CMK (cell line): ENCODE data around the gene CMIP.

Experiments
- DNase-seq: peaks from one replicate; pipeline ENCODE4 v3.0.0-alpha.2; 2010; ENCODE audit warnings: low read depth

CMIP gene

DNA sequence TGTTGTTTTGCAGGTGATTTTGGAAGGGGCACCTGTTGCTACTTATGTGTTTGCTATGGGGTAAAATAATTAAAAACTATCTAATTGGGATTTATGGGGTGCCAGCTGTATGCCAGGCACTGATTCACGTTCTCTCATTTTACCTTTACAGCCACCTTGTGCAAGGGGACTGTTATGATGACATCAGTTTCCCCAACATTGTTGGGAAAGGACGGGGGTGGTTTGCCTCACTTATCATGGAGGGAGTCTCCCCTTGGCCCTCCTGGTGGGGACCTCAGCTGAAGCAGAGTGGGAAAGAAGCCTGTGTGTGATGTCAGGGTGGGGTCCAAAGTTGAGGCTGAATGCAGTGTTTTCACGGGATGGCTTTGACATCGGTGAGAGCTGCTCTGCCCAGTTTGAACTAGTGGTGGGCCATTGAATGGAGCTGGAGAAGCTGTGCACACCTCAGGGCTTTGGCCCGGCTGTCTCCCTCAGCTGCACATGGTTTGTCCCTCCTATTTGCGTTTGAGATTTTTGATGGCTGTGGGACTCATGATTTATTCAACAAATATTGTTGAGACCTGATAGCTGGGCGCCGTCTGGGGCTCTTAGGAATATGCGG is 36.1 kb downstream of the CMIP start:
- no peak for DNase-seq

DNA sequence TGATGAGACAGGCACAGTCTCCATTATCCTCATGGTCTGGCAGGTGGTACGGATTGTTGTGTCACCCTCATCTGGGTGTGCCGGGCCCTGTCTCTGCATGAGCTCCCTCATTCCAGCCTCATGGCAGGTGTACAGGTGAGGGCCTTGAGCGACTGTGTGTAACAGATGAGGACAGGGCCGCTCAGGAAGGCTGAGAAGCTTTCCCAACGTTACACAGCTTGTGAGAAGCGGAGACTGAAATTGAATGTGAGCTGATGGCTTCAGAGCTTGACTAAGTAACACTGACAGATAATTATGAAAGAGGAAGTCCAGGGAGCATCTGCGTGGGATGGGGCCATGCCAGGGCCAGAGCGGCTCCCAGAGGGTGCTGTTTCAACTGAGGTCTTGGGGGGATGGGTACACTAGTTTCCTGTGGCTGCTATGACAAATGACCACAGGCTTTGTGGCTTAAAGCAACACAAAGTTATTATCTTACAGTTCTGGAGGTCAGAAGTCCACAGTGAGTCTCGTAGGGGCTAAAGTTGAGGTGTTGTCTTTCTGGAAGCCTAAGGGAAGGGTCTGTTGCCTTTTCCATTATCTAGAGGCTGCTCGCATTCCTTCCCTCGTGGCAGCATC is 36.7 kb downstream of the CMIP start:
- DNase-seq = peak; percentile 72

DNA sequence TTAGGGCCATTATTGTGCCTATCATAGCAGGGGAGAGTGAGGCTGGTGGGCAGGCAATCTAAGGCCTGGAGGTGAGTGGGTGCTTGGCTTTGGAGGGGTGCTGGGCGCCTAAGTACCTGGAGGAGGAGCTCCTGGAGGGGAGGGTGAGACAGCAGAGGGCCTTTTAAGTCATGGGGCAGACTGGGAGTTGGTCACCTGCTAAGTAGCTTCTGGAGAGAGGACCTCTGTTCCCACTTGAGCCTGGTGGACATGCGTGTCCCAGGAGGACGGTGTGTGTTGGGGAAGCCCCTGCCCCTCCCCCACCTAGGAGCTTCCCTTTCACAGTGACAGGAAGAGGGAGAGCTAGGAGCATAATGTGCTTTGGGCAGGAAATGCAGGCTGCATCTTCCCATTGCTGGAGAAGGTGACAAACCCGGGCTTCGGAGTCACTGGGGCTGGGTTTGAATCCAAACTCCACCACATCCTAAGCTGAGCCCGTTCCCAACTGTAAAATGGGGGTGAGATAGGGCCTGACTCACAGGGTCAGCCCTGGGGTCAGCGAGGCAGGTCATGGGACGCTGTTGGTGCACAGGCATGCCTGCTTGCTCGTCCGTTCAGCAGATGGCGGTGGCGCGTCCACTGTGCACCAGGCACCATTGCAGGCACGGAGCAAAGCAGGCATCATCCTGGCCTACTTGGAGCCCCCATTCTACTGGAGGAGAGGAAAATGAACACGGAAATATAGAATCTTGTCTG is 37.9 kb downstream of the CMIP start:
- DNase-seq = peak; percentile 71

DNA sequence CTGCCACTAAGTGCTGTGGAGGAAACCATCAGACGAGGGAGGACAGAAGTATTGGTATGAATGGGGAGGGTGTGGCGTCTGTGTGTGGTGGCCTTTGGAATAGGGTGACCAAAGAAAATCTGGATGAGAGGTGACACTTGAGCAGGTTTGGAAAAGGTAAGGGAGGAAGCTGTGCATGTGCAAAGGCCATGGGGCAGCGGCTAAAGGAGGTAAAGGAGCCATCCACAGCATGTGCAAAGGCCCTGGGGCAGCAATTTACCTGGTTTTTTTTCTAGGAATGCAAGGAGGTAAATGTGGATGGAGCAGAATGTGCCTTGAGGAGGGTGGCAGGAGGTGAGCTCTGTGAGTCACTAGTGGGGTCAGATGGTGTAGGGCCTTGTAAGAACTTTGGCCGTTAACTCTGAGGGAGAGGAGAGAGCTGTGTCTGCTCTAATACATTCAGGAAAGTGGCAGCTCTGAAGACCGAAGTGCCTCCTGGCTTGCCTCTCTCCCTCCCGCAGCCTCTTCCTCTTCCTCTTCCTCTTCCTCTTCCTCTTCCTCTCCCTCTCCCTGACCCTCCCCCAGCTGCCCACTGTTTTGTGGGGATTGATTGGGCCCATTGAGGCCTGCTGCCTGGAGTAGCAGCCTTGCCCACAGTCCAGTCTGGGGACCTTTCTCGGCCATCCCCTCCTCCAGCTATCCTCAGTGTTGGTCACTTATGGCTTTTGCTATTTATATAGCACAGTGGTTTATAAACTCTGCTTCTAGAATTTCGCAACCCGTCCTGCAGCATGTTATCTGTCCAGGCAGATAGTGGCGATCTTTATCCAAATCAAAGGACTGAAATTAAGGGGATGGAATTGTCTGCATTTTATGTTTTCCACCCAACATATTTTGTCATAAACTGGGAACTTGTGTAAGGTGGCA is 38.7 kb downstream of the CMIP start:
- DNase-seq = no peak

DNA sequence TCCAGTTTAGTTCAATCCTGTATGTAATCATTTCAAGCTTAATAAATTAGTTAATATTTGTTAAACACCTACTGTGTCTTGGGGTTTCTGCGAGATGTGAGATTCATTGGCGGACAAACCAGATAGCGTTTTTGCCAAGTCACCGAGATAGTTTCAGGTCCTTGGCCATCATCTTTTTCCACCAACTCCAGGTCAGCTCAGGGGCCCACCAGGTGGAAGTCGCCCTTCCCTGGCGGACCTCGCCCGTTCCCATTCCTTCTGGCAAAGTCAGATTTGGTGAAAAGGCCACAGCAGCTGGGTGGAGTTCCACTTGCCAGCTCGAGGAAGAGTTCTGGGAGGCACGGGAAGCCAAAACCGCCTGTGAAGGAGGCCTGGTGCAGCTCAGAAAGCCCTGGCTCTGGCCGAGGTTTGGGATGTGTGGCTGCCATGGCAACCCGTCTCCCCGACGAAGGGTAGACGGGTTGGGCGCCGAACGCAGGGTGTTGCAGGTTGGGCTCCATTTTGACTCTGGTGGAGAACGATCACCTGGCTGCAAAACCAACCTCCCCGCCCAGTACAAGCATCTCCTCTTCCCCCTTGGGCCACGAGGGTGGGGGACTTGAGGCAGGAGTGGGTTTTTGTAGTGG is 39.5 kb downstream of the CMIP start:
- DNase-seq = no peak

DNA sequence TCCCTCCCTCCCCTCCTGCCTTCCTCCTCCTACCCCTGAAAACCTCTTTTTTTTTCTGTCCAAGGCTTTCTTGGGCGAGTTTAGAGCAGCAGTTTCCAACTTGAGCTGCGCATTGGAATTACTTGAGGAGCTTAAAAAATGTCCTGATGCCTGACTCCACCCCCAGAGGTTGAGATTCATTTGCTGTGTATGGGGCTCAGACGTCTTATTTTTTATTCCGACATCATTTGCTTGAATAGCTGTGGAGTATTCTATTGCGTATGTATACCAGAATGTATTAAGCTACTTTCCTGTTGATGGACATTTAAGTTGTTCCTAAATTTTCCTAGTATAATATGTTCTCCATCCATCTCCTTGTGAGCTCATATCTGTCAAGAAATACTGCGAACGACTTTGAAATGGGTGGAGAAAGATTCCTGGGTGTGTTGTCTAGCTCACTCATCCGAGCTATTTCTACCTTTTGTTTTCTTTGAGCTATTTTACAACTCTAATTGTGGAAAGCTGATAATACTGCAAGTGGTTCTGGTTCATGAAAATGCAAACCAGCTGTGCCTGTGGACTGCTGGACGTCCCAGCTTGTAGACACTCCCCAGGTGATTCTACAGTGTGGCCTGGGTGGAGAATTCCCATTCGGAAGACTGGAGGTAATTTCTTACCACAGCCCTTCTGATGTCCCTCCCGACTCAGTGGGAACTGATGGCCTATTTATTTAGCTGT is 40.5 kb downstream of the CMIP start:
- no peak for DNase-seq

DNA sequence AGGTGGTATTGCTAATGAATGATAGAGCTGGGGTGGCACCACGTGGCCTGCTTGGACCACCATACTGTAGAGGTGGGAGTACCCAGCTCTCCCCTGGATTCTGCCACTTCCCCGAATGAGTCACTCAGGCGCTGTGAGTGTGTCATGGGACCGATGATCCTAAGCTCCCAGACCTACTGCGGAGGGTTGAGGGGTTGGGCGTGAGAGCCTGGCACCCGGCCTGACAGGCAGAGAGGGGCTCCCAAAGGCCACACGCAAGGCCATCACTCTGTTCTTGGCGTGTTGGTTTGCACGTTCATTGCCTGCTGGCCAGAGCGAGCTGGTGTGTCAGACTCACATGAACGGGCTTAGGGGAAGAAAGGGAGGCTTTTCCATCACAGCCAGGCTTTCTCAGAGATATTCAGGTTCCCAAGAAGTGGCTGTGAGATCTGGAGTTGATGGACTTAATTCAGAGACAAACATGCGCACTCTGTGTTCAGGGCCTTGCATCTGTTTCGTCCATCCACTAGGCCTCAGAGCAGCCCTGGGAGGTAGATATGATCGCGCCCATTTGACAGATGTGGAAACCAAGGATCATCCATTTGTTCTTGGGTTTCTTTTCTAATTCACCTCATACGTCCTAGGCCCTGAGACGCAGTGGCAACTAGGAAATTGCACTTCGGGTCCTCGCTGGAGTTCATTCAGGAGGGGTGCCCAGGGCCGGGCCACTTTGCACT is 41.4 kb downstream of the CMIP start:
- DNase-seq = no peak

DNA sequence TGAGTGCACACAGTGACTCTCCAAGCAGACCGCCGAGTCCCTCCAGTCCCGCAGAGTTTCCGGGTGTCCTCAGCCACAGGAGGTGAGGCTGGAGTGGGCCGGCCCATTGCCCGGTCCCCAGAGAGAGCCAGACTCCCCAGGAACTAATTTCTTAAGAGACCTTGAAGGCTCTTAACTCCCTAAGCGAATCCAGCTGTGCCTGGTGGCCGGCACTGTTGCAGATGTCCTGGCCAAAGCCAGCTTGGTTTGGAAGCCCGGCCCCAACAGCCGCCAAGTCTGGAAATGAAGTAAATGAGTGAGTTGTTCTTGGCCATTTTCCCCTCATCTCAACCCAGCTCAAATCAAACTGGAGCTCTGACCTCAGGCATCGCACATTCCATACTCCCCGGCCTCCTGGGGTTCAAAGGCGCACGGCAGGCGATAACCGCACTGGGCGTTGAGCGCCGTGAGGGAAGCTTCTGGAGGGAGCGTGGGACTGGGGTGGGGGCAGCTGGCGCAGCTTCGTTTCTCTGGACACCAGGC is 42.0 kb downstream of the CMIP start:
- no peak for DNase-seq

DNA sequence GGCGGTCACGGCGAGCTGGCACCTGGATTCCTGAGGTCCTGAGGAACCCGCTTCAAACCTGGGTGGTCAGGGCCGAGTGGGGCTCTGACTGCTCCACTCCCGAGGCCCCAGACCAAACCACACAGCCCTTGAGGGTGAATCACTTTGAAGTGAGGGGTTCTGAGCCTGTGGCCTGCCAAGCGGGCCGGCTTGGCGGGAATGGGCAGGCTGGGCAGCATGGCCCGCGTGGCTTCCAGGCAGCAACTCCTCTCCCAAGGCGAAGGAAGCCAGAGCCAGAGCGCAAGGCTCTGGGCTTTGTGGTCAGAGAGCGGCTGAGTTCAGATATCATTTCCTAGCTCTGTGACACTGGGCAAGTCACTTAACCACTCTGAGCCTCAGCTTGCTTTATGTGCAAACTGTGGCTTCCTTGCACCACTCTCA is 42.7 kb downstream of the CMIP start:
- no peak for DNase-seq

DNA sequence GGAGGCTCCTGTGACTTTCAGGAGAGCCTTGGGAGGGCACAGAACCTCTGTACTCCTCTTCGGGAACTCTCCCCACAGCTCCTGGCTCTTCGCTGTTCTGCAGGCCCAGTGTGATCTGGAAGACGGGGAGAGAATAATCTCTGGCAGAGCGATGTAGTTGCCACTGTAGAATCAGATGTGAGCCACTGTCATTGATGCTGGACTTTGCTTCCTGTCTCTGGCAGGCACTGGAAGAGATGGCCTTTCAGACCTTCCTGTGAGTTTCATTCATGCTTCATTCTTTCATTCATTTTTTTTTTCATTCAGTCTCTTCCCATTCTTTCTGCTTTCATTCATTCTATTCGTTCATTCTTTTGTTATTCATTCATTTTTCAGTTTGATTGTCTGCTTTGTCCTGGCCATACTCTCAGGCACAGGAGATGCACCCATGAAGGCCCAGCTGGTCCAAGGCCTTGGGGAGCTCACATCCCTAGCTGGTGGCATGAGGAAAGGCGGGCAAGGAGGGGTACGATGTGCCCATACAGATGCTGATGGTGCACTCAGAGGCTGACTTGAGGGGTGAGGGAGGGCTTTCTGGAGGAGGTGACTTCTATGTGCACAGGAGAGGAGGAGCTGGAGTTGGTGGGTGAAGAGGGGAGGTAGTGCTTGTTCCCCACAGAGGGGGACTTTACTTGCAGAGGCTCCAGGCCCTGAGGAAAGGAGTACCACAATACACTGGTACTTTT is 44.2 kb downstream of the CMIP start:
- no peak for DNase-seq

DNA sequence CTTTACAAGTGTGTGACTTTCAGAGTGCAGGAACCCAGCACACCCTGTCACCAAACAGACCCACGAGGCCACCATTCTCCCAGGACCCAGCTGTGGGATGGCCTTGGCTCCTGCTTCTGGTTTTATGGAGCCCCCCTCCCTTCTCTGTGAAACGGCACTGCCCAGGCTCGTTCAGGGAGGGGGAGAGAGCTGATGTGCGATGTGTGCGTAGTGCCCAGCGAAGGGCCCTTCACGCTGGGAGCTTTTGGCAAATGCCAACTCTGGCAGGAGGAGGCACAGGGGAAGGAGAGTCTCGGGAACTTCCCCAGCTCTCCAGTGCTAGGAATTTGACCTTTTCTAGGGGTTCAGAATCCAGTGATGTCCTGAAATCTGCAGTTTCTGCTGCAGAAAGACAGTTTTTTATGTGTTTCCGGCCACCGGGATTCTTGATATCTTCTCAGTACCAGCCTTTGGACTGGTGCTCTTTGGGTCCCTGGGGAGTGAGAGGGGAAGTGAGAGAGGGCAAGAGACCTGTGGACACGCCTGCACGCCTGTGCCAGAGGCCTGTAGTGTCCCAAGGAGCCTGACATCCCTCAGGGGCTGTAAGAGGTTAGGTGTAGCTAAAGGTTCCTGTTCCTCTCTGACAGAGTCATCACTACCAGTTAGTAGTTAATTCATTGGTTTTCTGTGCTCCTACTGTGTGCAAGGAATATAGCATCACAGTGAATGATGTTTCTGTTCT is 45.1 kb downstream of the CMIP start:
- DNase-seq = no peak

DNA sequence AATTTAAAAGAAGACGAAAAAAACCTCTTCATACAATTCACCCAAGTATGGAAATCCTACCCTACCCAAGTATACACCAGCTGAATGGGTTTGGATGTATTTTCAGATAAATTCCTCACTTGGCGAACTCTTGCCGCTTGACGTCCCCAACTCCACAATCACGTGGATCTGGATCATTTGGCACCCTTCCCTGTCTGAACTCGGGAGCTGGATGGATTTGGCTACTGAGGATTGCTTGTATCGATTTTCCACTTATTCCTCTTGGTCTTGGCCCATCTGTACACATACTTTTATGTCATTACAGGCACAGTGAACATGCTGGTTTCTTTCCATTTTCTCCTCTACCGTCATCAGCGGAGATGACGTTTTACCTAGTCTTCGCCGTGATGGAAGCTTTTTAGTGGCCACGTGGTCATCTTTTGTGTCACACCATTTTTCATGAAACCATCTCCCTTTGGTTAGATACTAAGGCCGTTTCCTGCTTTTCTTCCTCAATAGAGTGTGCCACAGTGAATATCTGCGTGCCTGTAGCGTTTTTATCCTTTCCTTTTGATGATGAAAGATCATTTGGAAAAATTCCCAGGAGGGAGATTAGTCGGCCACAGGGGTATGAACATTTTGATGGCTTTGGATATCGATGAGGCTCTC is 47.1 kb downstream of the CMIP start:
- DNase-seq = no peak

DNA sequence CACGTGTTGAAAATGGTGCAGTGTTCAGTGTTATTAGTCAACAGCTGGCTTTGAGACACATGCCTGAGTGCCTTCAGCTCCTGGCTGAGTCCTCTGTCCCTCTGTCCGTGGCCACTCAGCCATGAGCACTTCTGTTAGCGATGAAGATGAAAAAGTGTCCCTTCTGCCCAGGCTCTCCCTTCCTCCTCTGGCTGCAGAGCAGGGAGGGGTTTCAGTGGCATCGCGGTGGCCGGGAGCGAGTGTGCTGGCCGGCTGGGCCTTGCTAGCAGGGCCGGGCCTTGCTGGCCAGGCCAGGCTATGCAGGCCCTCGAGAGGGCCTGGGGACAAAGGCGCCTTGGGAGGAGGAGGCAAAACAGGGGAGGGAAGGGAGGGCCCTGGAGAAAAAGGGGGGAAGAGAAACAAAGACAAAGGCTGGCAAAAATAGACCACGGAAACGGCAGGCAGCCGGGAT is 47.7 kb downstream of the CMIP start:
- DNase-seq = no peak

DNA sequence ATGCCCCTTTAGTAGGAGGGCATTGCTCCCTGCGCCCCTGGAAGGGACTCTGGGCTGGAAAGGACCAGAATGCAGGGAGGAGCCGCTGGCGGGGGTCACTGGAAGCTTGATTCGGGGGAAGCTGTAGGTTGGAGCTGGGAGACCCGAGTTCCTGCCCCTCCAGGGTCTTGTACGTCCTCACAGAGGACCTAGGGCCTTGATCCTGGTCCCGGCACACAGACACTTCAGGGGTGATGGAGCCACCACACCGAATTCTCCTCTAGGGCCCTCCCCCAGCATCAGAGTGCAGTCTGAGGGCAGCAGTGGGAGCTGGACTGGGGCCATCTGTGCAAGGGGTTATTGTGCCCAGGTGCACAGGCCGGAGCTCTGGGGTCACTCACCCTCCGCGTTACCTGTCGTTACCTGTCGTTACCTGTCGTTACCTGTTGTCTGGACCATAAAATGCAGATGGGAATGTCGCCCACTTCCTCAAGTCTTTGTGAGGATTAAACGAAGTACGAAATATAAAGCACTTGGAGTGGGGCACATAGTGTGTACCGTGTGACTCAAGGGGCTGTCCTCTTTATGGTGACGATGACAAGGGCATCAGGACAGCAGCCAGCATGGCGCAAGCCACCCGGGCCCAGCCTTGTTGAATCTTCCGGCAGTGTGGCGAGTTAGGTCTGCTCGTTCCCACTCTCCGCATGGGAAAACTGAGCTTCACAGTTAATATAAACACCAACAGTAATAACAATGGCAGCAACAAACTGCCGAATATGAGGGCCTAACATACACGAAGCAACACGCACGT is 48.6 kb downstream of the CMIP start:
- DNase-seq = no peak

DNA sequence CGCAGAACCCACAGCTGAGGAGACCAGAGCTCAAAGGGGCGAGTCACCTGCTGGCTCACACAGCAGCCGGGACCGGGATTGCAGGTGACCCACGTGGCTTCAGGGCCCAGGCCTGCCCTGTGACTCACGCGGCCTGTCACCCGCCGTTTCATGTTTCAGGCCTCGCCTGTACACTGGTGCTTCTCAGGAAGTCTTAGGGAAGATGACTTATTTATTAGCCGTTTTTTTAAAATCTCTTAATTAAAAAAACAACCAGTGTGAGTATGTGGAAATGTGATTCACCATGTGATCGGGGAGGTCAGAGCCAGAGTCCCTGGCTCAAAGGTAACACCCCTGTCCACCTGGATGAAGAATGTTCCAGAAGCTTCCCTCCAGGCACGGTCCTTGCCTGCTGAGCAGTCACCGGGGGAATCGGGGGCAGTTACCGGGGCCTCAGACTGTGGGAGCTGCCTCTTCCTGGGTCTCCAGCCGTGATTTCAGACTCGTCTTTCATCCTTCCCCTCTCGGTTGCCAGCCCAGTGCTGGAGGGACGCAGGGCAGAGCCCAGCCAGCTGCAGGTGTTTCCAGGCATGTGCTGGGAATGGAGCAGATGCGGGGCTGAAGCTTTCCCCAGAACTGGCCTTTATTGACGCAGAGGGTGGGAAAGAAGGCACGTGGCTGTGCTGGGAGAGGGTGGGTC is 49.3 kb downstream of the CMIP start:
- DNase-seq = no peak

DNA sequence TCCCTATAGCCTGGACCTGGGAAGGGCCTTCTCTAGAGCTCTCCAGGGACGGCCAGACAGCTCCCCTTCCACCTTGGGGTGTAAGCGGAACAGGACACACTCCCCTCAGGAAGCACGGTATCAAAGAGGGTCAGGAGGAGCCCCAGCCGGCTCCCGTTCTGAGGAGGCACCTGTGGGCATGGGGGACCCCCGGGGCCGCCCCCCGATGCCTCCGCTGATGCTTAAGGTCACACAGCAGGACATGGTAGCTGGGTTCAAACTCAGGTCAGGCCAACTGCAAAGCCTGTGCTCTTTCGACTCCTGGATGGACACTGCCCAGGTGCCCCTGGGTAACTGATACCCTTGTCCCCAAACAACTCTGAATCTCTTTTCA is 49.8 kb downstream of the CMIP start:
- DNase-seq = no peak

DNA sequence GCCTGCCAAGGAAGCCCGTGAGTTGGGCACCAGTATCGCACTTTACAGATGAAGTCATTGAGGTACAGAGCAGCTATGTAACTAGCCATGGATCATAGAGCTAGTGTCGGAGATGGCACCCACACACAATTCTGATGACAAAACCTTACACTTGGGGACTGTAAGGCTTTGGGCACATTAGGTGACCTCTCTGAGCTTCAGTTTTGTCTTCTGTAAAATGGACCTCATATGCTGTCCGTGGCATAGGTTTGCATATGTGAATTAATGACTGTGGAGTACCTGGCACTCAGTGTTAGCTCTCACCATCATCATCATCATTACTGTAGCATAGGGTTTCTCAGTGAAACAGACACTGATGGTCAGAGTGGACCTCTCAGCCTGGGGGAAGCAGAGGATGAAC is 50.3 kb downstream of the CMIP start:
- DNase-seq = no peak
